ENCODE data around the gene FHL5. TPM values are rescaled to one million over a fixed set of nuclear protein-coding genes. Genes with fewer than 3 reads are reported as not detected.
"Not testable (repeated sequence)": the region's sequence is repeated elsewhere in the genome, so short reads cannot be mapped to it uniquely, and the experiment has no call there.

FHL5 gene
- total RNA-seq, 1 donor, result not detected

DNA sequence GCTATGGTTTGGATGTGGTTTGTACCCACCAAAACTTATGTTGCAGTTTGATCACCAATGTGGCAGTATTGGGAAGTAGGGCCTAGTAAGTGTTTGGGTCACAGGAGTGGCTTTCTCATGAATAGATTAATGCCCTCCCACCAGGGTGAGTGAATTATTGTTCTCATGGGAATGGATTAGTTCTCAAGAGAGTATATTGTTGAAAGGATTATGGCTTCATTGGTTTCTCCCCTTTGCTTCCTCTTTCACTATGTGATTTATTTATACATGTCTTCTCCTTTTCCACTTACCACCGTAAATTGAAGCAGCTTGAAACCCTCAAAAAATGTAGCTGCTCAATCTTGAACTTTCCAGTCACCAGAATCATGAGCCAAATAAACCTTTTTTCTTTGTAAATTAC lies 30.5 kb upstream of the FHL5 start:
- H3K4me3 ChIP-seq (ENCODE audit: low read depth, low read length), result no peak overlapping the region
- TF ChIP-seq, protein P1, sequence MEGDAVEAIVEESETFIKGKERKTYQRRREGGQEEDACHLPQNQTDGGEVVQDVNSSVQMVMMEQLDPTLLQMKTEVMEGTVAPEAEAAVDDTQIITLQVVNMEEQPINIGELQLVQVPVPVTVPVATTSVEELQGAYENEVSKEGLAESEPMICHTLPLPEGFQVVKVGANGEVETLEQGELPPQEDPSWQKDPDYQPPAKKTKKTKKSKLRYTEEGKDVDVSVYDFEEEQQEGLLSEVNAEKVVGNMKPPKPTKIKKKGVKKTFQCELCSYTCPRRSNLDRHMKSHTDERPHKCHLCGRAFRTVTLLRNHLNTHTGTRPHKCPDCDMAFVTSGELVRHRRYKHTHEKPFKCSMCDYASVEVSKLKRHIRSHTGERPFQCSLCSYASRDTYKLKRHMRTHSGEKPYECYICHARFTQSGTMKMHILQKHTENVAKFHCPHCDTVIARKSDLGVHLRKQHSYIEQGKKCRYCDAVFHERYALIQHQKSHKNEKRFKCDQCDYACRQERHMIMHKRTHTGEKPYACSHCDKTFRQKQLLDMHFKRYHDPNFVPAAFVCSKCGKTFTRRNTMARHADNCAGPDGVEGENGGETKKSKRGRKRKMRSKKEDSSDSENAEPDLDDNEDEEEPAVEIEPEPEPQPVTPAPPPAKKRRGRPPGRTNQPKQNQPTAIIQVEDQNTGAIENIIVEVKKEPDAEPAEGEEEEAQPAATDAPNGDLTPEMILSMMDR (IDR thresholded peaks at IDR 0.05; ENCODE audit: insufficient read depth, low read length), result no peak
- no peak for DNase-seq (ENCODE audit: low read depth)

DNA sequence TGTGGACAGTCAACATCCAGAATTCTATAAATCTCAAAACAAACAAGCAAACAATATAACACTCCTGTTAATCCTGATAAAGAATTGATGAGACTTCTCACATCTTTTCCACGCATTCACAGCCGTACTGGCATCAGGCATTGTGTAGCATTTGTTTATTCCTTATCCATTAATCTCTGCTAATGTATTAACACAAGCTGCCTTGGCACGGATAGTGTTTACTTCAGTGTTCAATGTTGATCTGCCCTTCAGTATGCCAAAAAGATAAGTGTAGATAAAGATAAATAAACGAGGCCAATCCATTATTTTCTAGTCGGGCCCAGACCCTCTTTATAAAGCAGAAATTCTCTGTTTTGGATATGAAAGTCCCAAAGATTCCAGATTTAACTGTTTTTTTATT lies 25.2 kb upstream of the FHL5 start:
- TF ChIP-seq, protein P1 (IDR thresholded peaks at IDR 0.05; ENCODE audit: insufficient read depth, low read length), result no peak
- H3K4me3 ChIP-seq (ENCODE audit: low read depth, low read length), result no peak overlapping the region
- DNase-seq (ENCODE audit: low read depth), result no peak

- TF ChIP-seq, protein P1 (IDR thresholded peaks at IDR 0.05; ENCODE audit: insufficient read depth, low read length), result peak; percentile 34
- peak; percentile 9 for DNase-seq (ENCODE audit: low read depth)
- H3K4me3 ChIP-seq (ENCODE audit: low read depth, low read length), result no peak overlapping the region
Observed at GRCh38 chr6:96542702-96543101, 20.2 kb upstream of the FHL5 start.

DNA sequence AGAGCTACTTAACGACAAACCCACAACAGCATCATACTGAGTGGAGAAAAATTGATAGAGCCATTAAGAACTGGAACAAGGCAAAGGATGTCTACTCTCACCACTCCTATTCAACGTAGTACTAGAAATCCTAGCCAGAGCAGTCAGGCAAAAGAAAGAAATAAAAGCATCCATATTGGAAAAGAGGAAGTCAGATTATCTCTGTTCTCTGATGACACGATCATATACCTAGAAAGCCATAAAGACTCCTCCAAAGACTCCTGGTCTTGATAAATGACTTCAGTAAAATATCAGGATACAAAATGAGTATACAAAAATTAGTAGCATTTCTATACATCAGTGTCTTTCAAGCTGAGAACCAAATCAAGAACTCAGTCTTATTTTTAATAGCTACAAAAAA lies 17.0 kb upstream of the FHL5 start:
- TF ChIP-seq, protein P1 (IDR thresholded peaks at IDR 0.05; ENCODE audit: insufficient read depth, low read length), result no peak
- no peak overlapping the region for H3K4me3 ChIP-seq (ENCODE audit: low read depth, low read length)
- DNase-seq (ENCODE audit: low read depth), result no peak

GRCh38 chr6:96547654-96548053 lies 15.3 kb upstream of the FHL5 start:
- H3K4me3 ChIP-seq (ENCODE audit: low read depth, low read length), result no peak overlapping the region
- TF ChIP-seq, protein P1 (IDR thresholded peaks at IDR 0.05; ENCODE audit: insufficient read depth, low read length), result no peak
- DNase-seq (ENCODE audit: low read depth), result no peak

- H3K4me3 ChIP-seq (ENCODE audit: low read depth, low read length), result no peak overlapping the region
- TF ChIP-seq, protein P1 (IDR thresholded peaks at IDR 0.05; ENCODE audit: insufficient read depth, low read length), result no peak
- no peak for DNase-seq (ENCODE audit: low read depth)
Observed at GRCh38 chr6:96554558-96554957, 8.4 kb upstream of the FHL5 start.

DNA sequence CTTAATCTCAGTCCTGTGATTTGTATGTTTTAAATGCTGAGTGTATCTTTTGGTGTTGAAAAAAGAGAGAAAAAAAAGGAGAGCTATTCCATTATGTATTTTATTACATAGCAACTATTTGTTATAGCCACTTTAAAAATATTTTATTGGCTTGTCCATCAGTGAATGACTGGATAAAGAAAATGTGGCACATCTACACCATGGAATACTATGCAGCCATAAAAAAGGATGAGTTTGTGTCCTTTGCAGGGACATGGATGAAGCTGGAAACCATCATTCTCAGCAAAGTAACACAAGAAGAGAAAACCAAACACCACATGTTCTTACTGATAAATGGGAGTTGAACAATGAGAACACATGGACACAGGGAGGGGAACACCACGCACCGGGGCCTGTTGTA lies 3.2 kb upstream of the FHL5 start:
- not testable (repeated sequence) for DNase-seq (ENCODE audit: low read depth); H3K4me3 ChIP-seq (ENCODE audit: low read depth, low read length)

Data from fibroblast of the aortic adventitia (primary cell).